Measurements from ENCODE around the gene IL31RA.

The IL31RA gene

DNA sequence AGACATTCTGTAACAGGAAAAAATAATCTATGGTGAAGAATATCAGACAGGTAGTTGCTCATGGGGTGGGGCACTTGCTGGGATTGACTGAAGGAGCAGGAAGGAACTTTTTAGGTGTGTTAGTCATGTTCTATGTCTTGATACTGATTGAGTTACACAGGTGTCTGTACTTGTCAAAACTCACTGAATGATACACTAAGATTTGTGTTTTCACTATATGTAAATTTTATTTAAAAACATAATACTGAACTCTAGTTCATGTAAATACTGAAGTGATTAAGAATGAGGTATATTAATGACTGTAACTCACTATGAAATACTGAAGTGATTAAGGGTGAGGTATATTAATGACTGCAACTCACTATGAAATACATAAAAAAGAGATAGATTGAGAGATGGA, 115.1 kb downstream of the IL31RA start:
- Histone ChIP-seq H3K27ac (ENCODE audit: insufficient read depth in 1 of 2, low read depth in 1 of 2, low read length in 2 of 2, poor library complexity in 1 of 2, severe bottlenecking in 2 of 2) (no peak overlapping the region), H3K4me1 (ENCODE audit: control extremely low read depth in 1 of 4, control insufficient read depth in 4 of 4, insufficient read depth in 4 of 4, low read length in 3 of 4) (peaks cover 0 to 8% (median 2%) of the 10 kb centered on the region in 4 experiments), H3K9me3 (ENCODE audit: control extremely low read depth in 1 of 5, control insufficient read depth in 4 of 5, insufficient read depth in 2 of 5, low read depth in 1 of 5, low read length in 4 of 5) (no peaks in the 10 kb centered on the region), H3K4me3 (ENCODE audit: control insufficient read depth in 1 of 7, extremely low read depth in 1 of 7, insufficient read depth in 4 of 7, low read depth in 2 of 7, low read length in 6 of 7) (no peak overlapping the region), H3K36me3 (ENCODE audit: control insufficient read depth in 4 of 4, insufficient read depth in 4 of 4, low read length in 3 of 4) (peaks cover 3 to 21% (median 9%) of the 10 kb centered on the region in 4 experiments), H3K27me3 (replicated peaks in 2 of 5; ENCODE audit: control insufficient read depth in 4 of 5, insufficient read depth in 5 of 5, low read length in 4 of 5) (no peaks in the 10 kb centered on the region)
- ChIA-PET POLR2A (no interaction called here), CTCF (no interaction called here)
- DNase-seq, result no peak

- Histone ChIP-seq H3K9me3 (ENCODE audit: control extremely low read depth in 1 of 5, control insufficient read depth in 4 of 5, insufficient read depth in 2 of 5, low read depth in 1 of 5, low read length in 4 of 5) (no peaks in the 10 kb centered on the region), H3K36me3 (ENCODE audit: control insufficient read depth in 4 of 4, insufficient read depth in 4 of 4, low read length in 3 of 4) (peaks cover 2 to 28% (median 8%) of the 10 kb centered on the region in 4 experiments), H3K27me3 (replicated peaks in 2 of 5; ENCODE audit: control insufficient read depth in 4 of 5, insufficient read depth in 5 of 5, low read length in 4 of 5) (no peaks in the 10 kb centered on the region), H3K4me1 (ENCODE audit: control extremely low read depth in 1 of 4, control insufficient read depth in 4 of 4, insufficient read depth in 4 of 4, low read length in 3 of 4) (peaks cover 0 to 8% (median 2%) of the 10 kb centered on the region in 4 experiments), H3K27ac (ENCODE audit: insufficient read depth in 1 of 2, low read depth in 1 of 2, low read length in 2 of 2, poor library complexity in 1 of 2, severe bottlenecking in 2 of 2) (no peak overlapping the region), H3K4me3 (ENCODE audit: control insufficient read depth in 1 of 7, extremely low read depth in 1 of 7, insufficient read depth in 4 of 7, low read depth in 2 of 7, low read length in 6 of 7) (no peak overlapping the region)
- no CpG with 5 or more reads among the region's 1 CpG for WGBS (ENCODE audit: insufficient coverage)
- DNase-seq, result no peak
- CTCF ChIA-PET, result interaction anchor here (1.1 to 3.0 kb wide), 5 partner anchors 12 to 231 kb away, joined by 3 to 9 read pairs (median 3); no protein-coding TSS in a partner anchor
- POLR2A ChIA-PET, result no interaction called here
Observed at GRCh38 chr5:55969956-55970355, 118.8 kb downstream of the IL31RA start.

Data from common myeloid progenitor, CD34-positive (primary cell).